Thyroid gland (tissue), 4 donors: ENCODE results near the gene GNL2.

Experiments
- CTCF ChIP-seq, 6 experiments: fragments of 200-600 bp in 3 of 6; fragments of 450-650 bp in 3 of 6; sonication (generic) in 3 of 6; IDR thresholded peaks; one replicate each; pipeline ENCODE4 v1.5.1; 2016 to 2019; ENCODE audit warnings: antibody characterized with exemption in 6 of 6, mild to moderate bottlenecking in 2 of 6, inconsistent platforms in 1 of 6, moderate library complexity in 1 of 6
- POLR2A ChIP-seq, 2 donors: fragments of 450-650 bp; IDR thresholded peaks; one replicate each; pipeline ENCODE4 v1.6.1; 2017; ENCODE audit warnings: antibody characterized with exemption in 2 of 2, mild to moderate bottlenecking in 2 of 2, moderate library complexity in 1 of 2

GRCh38 chr1:37519613-37520012 is 76.1 kb downstream of the GNL2 start:
- no peak for TF ChIP-seq POLR2A (IDR thresholded peaks at IDR 0.05)
- no peak for TF ChIP-seq CTCF (IDR thresholded peaks at IDR 0.05)
